ENCODE measurements around the gene TSSC4.
A peak's percentile ranks its signal among the peaks of the same experiment; 100 is the strongest.
"Not testable (repeated sequence)": the region's sequence is repeated elsewhere in the genome, so short reads cannot be mapped to it uniquely, and the experiment has no call there.

Gene TSSC4

GRCh38 chr11:2400069-2400761 lies at the start of gene TSSC4:
TSS of gene TSSC4 (plus strand) at chr11:2400750. CDS start at chr11:2402634, 1,884 bp downstream.
- H3K4me3 ChIP-seq (ENCODE audit: low read depth, low read length), result peak within 1 kb of the TSS; percentile 86
- peak; percentile 100 for DNase-seq (ENCODE audit: low read depth)
- TF ChIP-seq CTCF (conservative IDR thresholded peaks at IDR 0.05; ENCODE audit: low read depth, low read length), result peak; percentile 97

- DNase-seq (ENCODE audit: low read depth), result no peak
- H3K4me3 ChIP-seq (ENCODE audit: low read depth, low read length), result no peak overlapping the region
- TF ChIP-seq CTCF (conservative IDR thresholded peaks at IDR 0.05; ENCODE audit: low read depth, low read length), result no peak
Observed at GRCh38 chr11:2351701-2352100, 48.8 kb upstream of the TSSC4 start.

GRCh38 chr11:2352420-2352819 lies 48.1 kb upstream of the TSSC4 start:
- no peak overlapping the region for H3K4me3 ChIP-seq (ENCODE audit: low read depth, low read length)
- no peak for TF ChIP-seq CTCF (conservative IDR thresholded peaks at IDR 0.05; ENCODE audit: low read depth, low read length)

GRCh38 chr11:2355000-2355644 lies 45.4 kb upstream of the TSSC4 start:
- DNase-seq (ENCODE audit: low read depth), result peak; percentile 68
- H3K4me3 ChIP-seq (ENCODE audit: low read depth, low read length), result no peak overlapping the region
- no peak for TF ChIP-seq CTCF (conservative IDR thresholded peaks at IDR 0.05; ENCODE audit: low read depth, low read length)

More at GRCh38 chr11:2352420-2352819, 48.1 kb upstream of the TSSC4 start:
- DNase-seq (ENCODE audit: low read depth), result no peak

- no peak for TF ChIP-seq CTCF (conservative IDR thresholded peaks at IDR 0.05; ENCODE audit: low read depth, low read length)
- no peak overlapping the region for H3K4me3 ChIP-seq (ENCODE audit: low read depth, low read length)
- no peak for DNase-seq (ENCODE audit: low read depth)
Observed at GRCh38 chr11:2357246-2357645, 43.3 kb upstream of the TSSC4 start.

- DNase-seq (ENCODE audit: low read depth); H3K4me3 ChIP-seq (ENCODE audit: low read depth, low read length): not testable (repeated sequence)
Observed at GRCh38 chr11:2357651-2358050, 42.9 kb upstream of the TSSC4 start.

- TF ChIP-seq CTCF (conservative IDR thresholded peaks at IDR 0.05; ENCODE audit: low read depth, low read length), result no peak
- DNase-seq (ENCODE audit: low read depth), result no peak
- no peak overlapping the region for H3K4me3 ChIP-seq (ENCODE audit: low read depth, low read length)
Observed at GRCh38 chr11:2358754-2359442, 41.7 kb upstream of the TSSC4 start.
